ENCODE measurements around the gene PPP1R13B.

GRCh38 chr14:103738701-103739451 is 108.5 kb downstream of the PPP1R13B start:
- TF ChIP-seq CTCF (IDR thresholded peaks at IDR 0.05) (no peak), POLR2A (IDR thresholded peaks at IDR 0.05) (no peak)
